Stimulated activated naive CD8-positive, alpha-beta T cell treated with anti-CD3 and anti-CD28 coated beads, Interleukin-15, Interleukin-2, amounts not matched to agents 100 U/mL and 50 U/mL, for 24 hours (primary cell): ENCODE data around the gene PEX14.

Experiments used
- ATAC-seq: fragments of 150-1000 bp; cut with Tn5 transposase; one replicate; pipeline ENCODE4 v1.10.0; 2021
- DNase-seq: peaks from one replicate; pipeline ENCODE4 v3.0.0; 2021

PEX14 gene

DNA sequence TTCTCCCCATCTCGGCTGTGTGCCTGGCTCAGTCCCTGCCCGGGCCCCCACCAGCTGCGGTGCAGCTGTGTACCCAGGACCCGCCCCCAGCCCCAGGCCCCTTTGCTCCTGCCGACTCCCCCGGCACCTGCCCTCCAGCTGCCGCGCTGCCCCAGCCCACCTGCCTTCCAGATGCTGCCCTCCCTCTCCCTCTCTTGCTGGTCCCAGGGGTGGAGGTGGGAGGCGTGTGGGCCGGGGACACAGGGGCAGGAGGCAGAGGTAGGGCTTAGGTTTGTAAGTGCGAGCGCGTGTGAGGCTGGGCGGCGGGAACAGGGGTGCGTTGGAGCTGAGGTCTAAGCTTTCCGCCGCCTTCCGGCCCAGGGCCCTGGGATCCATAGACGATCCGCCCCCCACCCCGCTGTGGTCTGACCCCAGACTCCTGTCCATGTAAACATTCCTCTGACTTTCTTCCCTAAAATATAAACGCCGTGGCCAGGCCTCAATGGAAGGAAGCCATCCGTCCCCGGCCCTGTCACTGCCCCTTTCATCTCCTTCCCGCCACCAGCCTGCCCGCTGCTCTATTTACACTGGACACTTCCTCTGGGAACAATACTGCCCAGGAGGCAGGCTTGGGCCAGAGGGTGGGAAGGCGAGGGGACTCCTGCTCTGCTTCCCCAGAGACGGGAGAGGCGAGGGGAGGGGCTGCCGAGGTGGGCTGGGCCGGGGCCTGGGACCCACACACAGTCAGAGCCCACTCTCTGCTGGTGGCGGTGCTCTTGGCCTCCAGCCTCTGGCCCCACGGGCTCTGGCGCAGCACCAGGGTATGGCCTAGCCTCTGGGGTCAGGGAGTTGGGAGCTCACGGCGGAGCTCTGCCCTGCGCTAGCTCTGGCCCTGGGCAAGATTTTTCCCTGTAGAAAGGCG is 193.4 kb downstream of the PEX14 start:
- DNase-seq: no peak
- no peak for ATAC-seq

- ATAC-seq (no peak), DNase-seq (no peak)
Observed at GRCh38 chr1:10669570-10669969, 194.8 kb downstream of the PEX14 start.

- ATAC-seq (no peak), DNase-seq (no peak)
Observed at GRCh38 chr1:10670190-10670589, 195.4 kb downstream of the PEX14 start.

GRCh38 chr1:10671090-10671489 is 196.3 kb downstream of the PEX14 start:
- ATAC-seq: no peak
- no peak for DNase-seq

- ATAC-seq (no peak), DNase-seq (no peak)
Observed at GRCh38 chr1:10671622-10672342, 197.0 kb downstream of the PEX14 start.

DNA sequence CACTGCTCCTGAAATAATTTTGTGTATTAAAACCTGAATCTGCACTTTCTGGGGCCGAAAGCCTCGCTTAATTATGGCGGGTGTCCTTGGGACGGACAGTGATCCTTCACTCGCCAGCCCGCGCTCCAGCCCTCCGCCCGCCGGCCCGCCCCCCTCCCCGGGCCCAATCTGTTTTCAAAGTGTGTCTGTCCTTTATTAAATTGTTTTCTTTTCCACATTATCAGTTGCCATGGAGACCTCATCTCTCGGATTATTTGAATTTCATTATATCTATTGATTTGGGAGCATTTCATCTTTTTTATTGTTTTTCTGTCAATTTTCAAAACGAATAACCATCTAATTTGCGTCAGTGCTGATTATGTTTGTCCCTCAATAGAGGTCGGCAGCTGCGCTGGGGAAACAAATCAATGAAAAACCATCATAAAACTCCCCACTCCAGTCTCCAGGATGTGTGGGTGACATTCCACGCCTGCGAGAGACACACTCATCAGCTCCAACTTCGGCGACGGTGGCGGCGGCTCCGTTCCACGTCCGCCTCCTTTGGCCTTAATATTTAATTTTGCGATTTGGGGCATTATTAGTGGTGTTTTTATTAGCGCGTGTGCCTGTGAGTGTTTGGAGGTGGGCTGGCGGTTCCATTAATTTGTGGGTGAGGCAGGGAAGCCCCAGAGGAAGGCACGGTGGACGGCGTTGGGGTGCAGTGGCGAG is 197.7 kb downstream of the PEX14 start:
- no peak for DNase-seq
- no peak for ATAC-seq

GRCh38 chr1:10673109-10673711 is 198.5 kb downstream of the PEX14 start:
- DNase-seq (no peak), ATAC-seq (no peak)

- ATAC-seq (no peak), DNase-seq (no peak)
Observed at GRCh38 chr1:10674222-10674621, 199.5 kb downstream of the PEX14 start.

- no peak for DNase-seq
- no peak for ATAC-seq
Observed at GRCh38 chr1:10674700-10675609, 200.2 kb downstream of the PEX14 start.

DNA sequence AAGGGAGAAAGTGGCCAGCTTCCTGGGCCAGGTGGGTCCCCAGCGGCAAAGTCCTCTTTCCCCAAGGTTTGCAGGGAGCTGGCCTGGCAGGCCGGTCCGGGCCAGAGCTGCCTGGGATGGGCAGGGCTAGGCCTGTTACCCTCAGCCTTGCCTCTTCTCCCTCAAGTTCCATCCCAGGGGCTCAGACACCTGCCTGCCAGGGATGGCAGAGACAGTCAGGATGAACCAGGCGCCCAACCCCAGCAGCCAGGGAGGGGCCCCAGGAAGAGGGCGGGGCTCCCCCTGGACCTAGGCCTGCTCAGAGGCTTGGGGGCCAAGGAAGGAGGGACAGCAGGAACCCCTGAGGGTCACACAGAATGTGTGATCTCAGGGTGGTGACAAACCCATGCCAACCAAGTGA is 201.1 kb downstream of the PEX14 start:
- DNase-seq (no peak), ATAC-seq (no peak)

DNA sequence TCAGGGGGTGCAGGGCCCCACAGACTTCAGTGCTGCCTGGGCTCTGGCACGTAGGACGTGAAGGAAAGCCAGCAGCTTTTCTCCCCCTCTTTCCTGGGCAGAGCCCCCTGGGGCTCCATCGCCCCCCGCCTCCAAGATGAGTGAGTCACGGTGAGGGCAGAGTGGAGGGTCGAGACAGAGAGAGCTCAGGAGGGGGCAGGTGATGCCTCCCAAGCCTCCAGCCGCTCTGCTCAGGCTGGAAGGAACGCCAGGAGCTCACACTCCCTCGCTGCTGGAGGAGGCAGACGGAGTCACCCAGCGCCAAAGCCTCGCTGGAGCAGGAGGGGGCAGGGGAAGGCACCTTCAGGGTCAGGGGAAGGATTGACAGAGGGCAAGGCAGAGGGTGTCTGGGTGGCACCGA is 202.2 kb downstream of the PEX14 start:
- DNase-seq: no peak
- ATAC-seq: no peak

DNA sequence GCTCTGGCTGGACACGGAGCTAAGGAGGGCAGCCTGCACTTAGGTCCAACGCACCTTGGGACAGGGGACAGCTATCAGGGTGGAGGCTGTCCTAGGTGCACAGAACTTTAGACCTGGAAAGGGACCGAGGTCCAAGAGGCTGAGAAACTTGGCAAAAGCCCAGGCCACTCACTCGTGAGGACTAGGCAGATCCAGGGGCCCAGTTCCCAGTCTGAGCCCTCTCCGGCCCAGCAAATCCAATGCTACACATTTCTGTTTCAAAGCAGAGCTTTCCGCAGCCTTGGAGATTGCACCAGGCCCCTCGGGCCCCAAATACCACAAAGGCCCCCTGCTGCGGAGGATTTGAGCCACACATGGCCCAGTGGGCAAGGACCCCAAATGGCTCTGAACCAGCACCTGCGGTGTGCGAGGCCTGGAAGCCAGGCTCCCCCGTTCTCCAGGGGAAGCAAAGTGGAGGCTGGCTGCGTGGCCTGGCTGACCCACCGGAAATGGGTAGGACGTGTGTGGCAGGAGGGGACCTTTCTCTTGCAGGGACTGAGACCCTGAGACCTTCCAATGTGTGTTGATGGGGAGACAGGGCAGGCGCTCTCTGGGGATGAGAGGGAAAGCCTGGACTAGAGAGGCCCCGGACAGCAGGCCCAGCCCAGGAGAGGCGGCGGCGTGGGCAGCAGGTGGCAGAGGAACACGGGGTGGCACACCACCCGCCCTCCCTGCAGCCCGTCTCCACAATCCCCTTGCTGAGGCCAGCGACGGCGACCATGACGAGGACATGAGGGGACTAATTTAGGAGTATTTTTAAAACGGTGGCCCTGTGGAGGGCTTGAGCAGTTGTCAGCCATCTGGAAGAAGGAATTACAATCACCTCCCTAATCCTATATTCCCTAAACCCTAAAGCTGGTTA is 203.0 kb downstream of the PEX14 start:
- ATAC-seq: no peak
- DNase-seq: no peak

GRCh38 chr1:10678402-10678801 is 203.7 kb downstream of the PEX14 start:
- DNase-seq: no peak
- no peak for ATAC-seq

- no peak for DNase-seq
Observed at GRCh38 chr1:10678852-10679251, 204.1 kb downstream of the PEX14 start.

DNA sequence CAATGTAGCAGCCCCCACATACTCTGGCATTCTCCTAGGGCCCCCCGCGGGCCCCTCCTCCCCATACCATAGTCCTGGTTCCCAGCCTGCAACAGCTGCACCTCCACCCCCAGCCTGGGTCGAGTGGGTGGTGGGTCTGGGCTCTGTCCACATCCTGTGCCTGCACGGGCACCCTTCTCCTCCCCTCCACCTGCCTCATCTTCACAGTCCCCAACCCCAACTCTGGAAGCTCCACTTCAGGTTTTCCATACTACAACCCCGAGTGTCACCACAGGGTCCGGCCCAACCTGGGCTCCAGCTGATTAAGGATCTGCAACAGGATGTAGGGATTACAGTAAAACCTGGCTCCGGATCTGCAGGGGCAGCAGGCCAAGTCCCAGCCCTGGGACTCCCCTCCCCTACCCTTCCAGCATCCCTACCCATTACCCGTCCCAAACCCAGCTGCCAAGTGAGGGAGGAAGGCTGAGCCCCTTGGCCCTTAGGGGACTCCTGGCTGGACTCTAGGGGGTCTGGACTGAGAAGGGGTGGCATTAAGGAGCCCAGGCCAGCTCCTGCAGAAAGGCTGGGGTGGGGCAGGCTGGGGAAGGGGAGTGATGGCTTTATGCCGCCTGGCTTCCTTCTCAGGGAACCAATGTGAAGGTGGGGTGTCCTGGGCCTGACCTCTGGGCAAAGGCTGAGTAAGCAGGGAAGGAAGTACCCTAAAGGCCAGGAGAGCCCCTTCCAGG is 204.9 kb downstream of the PEX14 start:
- no peak for ATAC-seq

More at GRCh38 chr1:10678852-10679251, 204.1 kb downstream of the PEX14 start:
- ATAC-seq: no peak

More for the DNA sequence above, 204.9 kb downstream of the PEX14 start:
- no peak for DNase-seq
